Measurements from ENCODE around the gene TRIM33.

- TF ChIP-seq CTCF (IDR thresholded peaks at IDR 0.05) = no peak
- TF ChIP-seq POLR2A (IDR thresholded peaks at IDR 0.05) = peak; percentile 79
Measured at GRCh38 chr1:114511032-114511785, at the start of gene TRIM33.
